Measurements from ENCODE around the gene PADI4.
A peak's percentile ranks its signal among the peaks of the same experiment; 100 is the strongest.

The PADI4 gene

GRCh38 chr1:17295292-17295691 lies 12.7 kb upstream of the PADI4 start:
- H3K27me3 Mint-ChIP-seq, result peaks cover 1% of the 10 kb centered on the region
- no peak overlapping the region for H3K27ac Mint-ChIP-seq
- H3K4me3 Mint-ChIP-seq, result no peak overlapping the region
- intact Hi-C loops (cut with micrococcal nuclease), result no loop called here
- peaks cover 21% of the 10 kb centered on the region for H3K4me1 Mint-ChIP-seq (ENCODE audit: low read depth)
- no peaks in the 10 kb centered on the region for H3K36me3 Mint-ChIP-seq (ENCODE audit: low read depth)
- H3K9me3 Mint-ChIP-seq, result no peaks in the 10 kb centered on the region

GRCh38 chr1:17296086-17296485 lies 11.9 kb upstream of the PADI4 start:
- H3K9me3 Mint-ChIP-seq, result no peaks in the 10 kb centered on the region
- no peaks in the 10 kb centered on the region for H3K36me3 Mint-ChIP-seq (ENCODE audit: low read depth)
- peaks cover 21% of the 10 kb centered on the region for H3K4me1 Mint-ChIP-seq (ENCODE audit: low read depth)
- intact Hi-C loops (cut with micrococcal nuclease), result no loop called here
- peaks cover 1% of the 10 kb centered on the region for H3K27me3 Mint-ChIP-seq
- no peak overlapping the region for H3K4me3 Mint-ChIP-seq
- no peak overlapping the region for H3K27ac Mint-ChIP-seq

DNA sequence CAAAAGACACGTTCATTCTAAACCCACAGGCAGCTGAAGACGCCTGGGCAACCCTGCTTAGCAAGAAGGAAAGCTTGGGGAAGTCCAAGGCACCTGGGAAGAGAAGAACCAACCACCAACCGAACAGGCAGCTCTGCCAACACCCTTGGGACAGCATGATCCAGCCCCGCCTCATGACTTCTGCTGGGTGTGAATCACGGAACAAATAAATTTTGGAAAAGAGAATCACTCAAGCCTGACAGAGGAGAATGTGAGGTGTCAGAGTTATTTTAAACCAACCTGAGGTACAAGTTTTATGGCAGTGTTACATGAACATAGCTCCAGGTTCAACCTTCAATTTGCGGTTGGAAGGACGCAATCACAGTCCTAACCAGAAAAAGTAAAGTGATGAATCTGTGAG lies 10.0 kb upstream of the PADI4 start:
- no peak overlapping the region for H3K27ac Mint-ChIP-seq
- intact Hi-C loops (cut with micrococcal nuclease), result no loop called here

DNA sequence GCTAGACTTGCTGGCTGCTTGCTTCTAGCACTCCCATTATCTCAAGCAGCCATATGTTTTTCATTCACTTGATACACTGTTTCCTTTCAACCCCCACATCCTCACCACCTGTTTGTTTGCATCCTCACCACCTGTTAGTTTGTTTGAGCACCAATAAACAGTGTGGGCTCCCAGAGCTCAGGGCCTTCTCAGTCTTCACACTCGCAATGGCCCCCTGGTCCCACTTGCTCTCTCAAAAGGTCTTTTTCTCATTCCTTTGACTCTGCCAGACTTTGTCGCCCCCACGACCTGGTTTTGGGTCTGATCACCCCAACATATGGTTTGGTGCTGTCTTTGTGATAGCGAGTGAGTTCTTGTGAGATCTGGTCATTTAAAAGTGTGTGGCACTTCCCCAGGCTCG lies 6.2 kb upstream of the PADI4 start:
- Mint-ChIP-seq H3K4me1 (ENCODE audit: low read depth) (peaks cover 34% of the 10 kb centered on the region), H3K9me3 (peaks cover 20% of the 10 kb centered on the region), H3K27ac (no peak overlapping the region), H3K27me3 (no peaks in the 10 kb centered on the region), H3K36me3 (ENCODE audit: low read depth) (peaks cover 8% of the 10 kb centered on the region), H3K4me3 (no peak overlapping the region)
- intact Hi-C loops (cut with micrococcal nuclease), result no loop called here

More for the DNA sequence above, 10.0 kb upstream of the PADI4 start:
- Mint-ChIP-seq H3K4me3 (no peak overlapping the region), H3K4me1 (ENCODE audit: low read depth) (peaks cover 25% of the 10 kb centered on the region), H3K36me3 (ENCODE audit: low read depth) (peaks cover 8% of the 10 kb centered on the region), H3K9me3 (peaks cover 17% of the 10 kb centered on the region), H3K27me3 (peaks cover 1% of the 10 kb centered on the region)

DNA sequence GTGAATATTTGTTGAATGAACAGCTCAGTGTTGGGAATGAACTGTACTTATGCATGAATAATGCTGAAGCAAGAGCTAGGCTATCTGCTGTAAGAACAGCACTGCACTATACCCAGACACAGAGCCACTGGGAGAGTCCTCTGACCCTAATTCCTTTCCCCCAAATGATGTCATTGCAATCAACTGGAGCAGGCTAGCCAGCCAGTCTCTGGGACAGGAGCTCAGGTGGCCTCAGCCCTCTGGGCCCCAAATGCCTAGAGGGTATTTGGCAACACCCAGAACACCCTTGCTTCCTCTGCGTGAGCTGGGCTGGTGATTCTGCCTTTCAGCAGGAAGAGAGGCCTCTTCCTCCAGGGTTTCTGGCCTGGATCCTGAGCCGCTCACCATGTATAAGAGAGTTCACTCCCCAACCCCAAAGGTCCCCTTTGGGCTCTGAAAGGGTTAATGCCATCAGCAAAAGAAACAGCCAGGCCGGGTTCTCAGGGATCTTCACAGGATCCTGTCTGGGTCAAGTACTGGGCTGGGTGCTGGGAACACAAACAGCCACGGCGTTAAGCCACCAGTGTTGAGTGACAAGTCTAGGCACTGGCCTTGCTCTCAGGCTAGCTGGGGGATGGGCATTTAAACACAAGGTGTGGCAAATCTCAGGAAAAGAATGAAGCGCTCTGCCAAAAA lies 3.7 kb upstream of the PADI4 start:
- intact Hi-C loops (cut with micrococcal nuclease), result no loop called here
- H3K9me3 Mint-ChIP-seq, result peaks cover 20% of the 10 kb centered on the region
- no peak overlapping the region for H3K4me3 Mint-ChIP-seq
- H3K27ac Mint-ChIP-seq, result no peak overlapping the region
- no peaks in the 10 kb centered on the region for H3K27me3 Mint-ChIP-seq
- H3K4me1 Mint-ChIP-seq (ENCODE audit: low read depth), result peaks cover 52% of the 10 kb centered on the region
- peaks cover 8% of the 10 kb centered on the region for H3K36me3 Mint-ChIP-seq (ENCODE audit: low read depth)

DNA sequence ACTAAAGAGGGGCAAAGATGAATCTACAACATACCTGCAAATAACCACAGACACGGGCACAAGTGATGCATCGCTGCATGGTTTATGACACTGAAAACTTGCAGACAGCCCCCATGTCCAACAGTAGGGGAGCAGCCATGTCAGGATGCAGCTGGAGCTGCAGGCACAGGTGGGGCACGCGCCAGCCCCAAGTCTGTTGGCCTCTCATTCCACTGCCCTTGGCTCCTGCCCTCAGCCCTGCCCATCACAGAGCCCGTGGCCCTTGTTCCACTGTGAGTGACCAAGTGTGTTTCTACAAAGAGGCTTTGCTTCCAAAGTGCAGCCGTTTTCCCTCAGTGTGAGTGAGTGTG lies 3.2 kb upstream of the PADI4 start:
- no peaks in the 10 kb centered on the region for H3K27me3 Mint-ChIP-seq
- intact Hi-C loops (cut with micrococcal nuclease), result no loop called here
- H3K27ac Mint-ChIP-seq, result no peak overlapping the region
- H3K4me3 Mint-ChIP-seq, result no peak overlapping the region
- peaks cover 8% of the 10 kb centered on the region for H3K36me3 Mint-ChIP-seq (ENCODE audit: low read depth)
- H3K9me3 Mint-ChIP-seq, result peaks cover 20% of the 10 kb centered on the region
- peaks cover 57% of the 10 kb centered on the region for H3K4me1 Mint-ChIP-seq (ENCODE audit: low read depth)

GRCh38 chr1:17305576-17306095 lies 2.4 kb upstream of the PADI4 start:
- Mint-ChIP-seq H3K27me3 (no peaks in the 10 kb centered on the region), H3K36me3 (ENCODE audit: low read depth) (peaks cover 8% of the 10 kb centered on the region), H3K9me3 (peaks cover 20% of the 10 kb centered on the region), H3K4me1 (ENCODE audit: low read depth) (peaks cover 65% of the 10 kb centered on the region), H3K27ac (no peak overlapping the region), H3K4me3 (no peak overlapping the region)
- intact Hi-C loops (cut with micrococcal nuclease), result no loop called here

DNA sequence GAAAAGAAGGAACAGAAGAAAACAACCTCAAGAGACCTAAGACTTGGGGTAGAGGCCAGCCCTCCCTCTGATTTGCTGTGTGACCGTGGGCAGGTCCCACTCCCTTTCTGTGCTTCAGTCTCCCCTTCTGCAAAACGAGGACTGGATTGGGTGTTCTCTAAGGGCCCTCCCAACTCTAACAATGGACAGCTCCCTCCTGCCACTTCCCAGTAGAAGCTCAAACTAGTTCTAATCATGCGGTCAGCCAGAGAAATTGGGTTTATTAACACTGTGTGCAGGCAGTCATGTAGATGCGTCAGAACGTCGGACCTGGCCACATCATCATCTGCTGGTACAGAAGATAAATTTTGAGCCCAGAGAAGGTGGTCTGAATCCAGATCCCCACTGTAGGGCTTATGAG lies 1.6 kb upstream of the PADI4 start:
- peaks cover 8% of the 10 kb centered on the region for H3K36me3 Mint-ChIP-seq (ENCODE audit: low read depth)
- peaks cover 18% of the 10 kb centered on the region for H3K9me3 Mint-ChIP-seq
- H3K4me1 Mint-ChIP-seq (ENCODE audit: low read depth), result peaks cover 66% of the 10 kb centered on the region
- no peak overlapping the region for H3K27ac Mint-ChIP-seq
- intact Hi-C loops (cut with micrococcal nuclease), result no loop called here
- no peak overlapping the region for H3K4me3 Mint-ChIP-seq
- no peaks in the 10 kb centered on the region for H3K27me3 Mint-ChIP-seq

DNA sequence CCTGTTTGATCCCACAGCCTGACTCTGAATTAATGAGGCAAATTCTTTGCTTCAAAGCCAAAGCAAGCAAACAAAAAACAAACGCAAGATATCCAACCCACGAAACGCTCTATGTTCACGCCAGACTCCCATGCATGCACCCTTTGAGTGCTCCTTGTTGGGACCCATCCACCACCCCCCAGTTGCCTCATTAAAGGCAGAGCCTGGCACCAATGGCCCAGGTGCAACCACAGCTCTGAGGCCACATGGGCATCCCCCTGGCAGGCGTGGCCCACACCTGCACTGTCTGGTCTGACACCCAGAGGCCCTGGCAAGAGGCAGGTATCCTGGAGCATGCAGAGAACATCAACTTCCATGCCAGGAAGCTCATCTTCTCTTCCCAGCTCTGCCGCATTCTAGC lies 1.1 kb upstream of the PADI4 start:
- Mint-ChIP-seq H3K27ac (no peak overlapping the region), H3K9me3 (peaks cover 13% of the 10 kb centered on the region)

DNA sequence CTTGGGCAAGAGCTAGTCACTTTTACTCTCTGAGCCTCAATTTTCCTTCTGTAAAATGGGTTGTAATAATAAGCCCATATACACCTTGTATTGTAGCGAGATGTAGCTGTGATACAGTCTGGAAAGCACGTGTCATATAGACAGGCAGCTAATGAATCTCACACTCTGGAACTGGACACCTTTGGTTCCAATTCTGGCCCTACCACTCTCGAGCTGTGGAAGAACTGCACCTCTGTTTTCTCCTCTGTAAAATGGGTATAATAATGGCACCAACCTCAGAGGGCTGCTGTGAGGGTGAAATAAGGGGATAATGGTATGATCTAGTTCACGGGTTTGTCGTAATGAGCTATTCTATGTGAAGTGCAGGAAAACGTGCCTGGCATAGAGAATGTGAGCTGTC lies 668 bp upstream of the PADI4 start:
- H3K36me3 Mint-ChIP-seq (ENCODE audit: low read depth), result peaks cover under 1% of the 10 kb centered on the region
- intact Hi-C loops (cut with micrococcal nuclease), result no loop called here
- H3K9me3 Mint-ChIP-seq, result peaks cover 9% of the 10 kb centered on the region
- peak overlapping the region; percentile 50 for H3K27ac Mint-ChIP-seq
- no peak overlapping the region for H3K4me3 Mint-ChIP-seq
- peaks cover 75% of the 10 kb centered on the region for H3K4me1 Mint-ChIP-seq (ENCODE audit: low read depth)
- no peaks in the 10 kb centered on the region for H3K27me3 Mint-ChIP-seq

More for the DNA sequence above, 1.1 kb upstream of the PADI4 start:
- intact Hi-C loops (cut with micrococcal nuclease), result no loop called here
- Mint-ChIP-seq H3K36me3 (ENCODE audit: low read depth) (peaks cover 4% of the 10 kb centered on the region), H3K4me1 (ENCODE audit: low read depth) (peaks cover 71% of the 10 kb centered on the region), H3K27me3 (no peaks in the 10 kb centered on the region), H3K4me3 (no peak overlapping the region)

DNA sequence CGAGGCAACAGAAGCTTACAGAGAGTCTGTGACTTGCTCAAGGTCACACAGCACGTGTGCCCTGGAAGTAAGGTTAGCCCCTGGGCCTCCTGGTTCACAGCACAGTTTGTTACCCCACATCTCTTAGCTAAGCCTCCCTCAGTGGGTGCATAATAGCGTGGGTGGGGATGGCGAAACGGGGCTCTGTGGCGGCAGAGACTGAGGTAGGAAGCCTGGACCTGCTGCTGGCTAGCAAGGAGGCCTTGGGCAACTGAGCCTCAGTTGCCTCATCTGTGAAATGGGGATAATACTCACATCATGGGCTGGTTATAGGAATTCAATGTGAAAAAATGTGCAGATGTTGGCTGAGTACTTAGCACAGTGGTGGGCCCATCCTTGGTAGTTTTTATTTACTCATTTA lies 596 bp downstream of the PADI4 start:
- no peaks in the 10 kb centered on the region for H3K36me3 Mint-ChIP-seq (ENCODE audit: low read depth)
- intact Hi-C loops (cut with micrococcal nuclease), result no loop called here
- H3K27ac Mint-ChIP-seq, result peak overlapping the region; percentile 50
- H3K9me3 Mint-ChIP-seq, result no peaks in the 10 kb centered on the region
- H3K4me3 Mint-ChIP-seq, result no peak overlapping the region
- H3K27me3 Mint-ChIP-seq, result no peaks in the 10 kb centered on the region
- H3K4me1 Mint-ChIP-seq (ENCODE audit: low read depth), result peaks cover 71% of the 10 kb centered on the region

GRCh38 chr1:17309426-17310067 lies 1.6 kb downstream of the PADI4 start:
- Mint-ChIP-seq H3K9me3 (no peaks in the 10 kb centered on the region), H3K36me3 (ENCODE audit: low read depth) (no peaks in the 10 kb centered on the region), H3K27ac (no peak overlapping the region), H3K27me3 (no peaks in the 10 kb centered on the region), H3K4me1 (ENCODE audit: low read depth) (peaks cover 72% of the 10 kb centered on the region), H3K4me3 (no peak overlapping the region)
- intact Hi-C loops (cut with micrococcal nuclease), result no loop called here

GRCh38 chr1:17310068-17310640 lies 2.2 kb downstream of the PADI4 start:
- no peaks in the 10 kb centered on the region for H3K9me3 Mint-ChIP-seq
- peaks cover 66% of the 10 kb centered on the region for H3K4me1 Mint-ChIP-seq (ENCODE audit: low read depth)
- intact Hi-C loops (cut with micrococcal nuclease), result no loop called here
- no peaks in the 10 kb centered on the region for H3K36me3 Mint-ChIP-seq (ENCODE audit: low read depth)
- no peak overlapping the region for H3K4me3 Mint-ChIP-seq
- no peak overlapping the region for H3K27ac Mint-ChIP-seq
- H3K27me3 Mint-ChIP-seq, result no peaks in the 10 kb centered on the region

- no peak overlapping the region for H3K4me3 Mint-ChIP-seq
- H3K27me3 Mint-ChIP-seq, result no peaks in the 10 kb centered on the region
- peaks cover 47% of the 10 kb centered on the region for H3K4me1 Mint-ChIP-seq (ENCODE audit: low read depth)
- H3K27ac Mint-ChIP-seq, result no peak overlapping the region
- intact Hi-C loops (cut with micrococcal nuclease), result no loop called here
- H3K9me3 Mint-ChIP-seq, result no peaks in the 10 kb centered on the region
- H3K36me3 Mint-ChIP-seq (ENCODE audit: low read depth), result no peaks in the 10 kb centered on the region
Observed at GRCh38 chr1:17313530-17314309, 5.7 kb downstream of the PADI4 start.
